GM19238 (cell line): ENCODE data around the gene DRC1.
"Not testable (repeated sequence)": the region's sequence is repeated elsewhere in the genome, so short reads cannot be mapped to it uniquely, and the experiment has no call there.

ENCODE experiments used
- DNase-seq: peaks from one replicate; pipeline ENCODE4 v3.0.0; 2011; ENCODE audit warnings: low spot score; ENCODE audit not compliant: insufficient read length

Gene DRC1

DNA sequence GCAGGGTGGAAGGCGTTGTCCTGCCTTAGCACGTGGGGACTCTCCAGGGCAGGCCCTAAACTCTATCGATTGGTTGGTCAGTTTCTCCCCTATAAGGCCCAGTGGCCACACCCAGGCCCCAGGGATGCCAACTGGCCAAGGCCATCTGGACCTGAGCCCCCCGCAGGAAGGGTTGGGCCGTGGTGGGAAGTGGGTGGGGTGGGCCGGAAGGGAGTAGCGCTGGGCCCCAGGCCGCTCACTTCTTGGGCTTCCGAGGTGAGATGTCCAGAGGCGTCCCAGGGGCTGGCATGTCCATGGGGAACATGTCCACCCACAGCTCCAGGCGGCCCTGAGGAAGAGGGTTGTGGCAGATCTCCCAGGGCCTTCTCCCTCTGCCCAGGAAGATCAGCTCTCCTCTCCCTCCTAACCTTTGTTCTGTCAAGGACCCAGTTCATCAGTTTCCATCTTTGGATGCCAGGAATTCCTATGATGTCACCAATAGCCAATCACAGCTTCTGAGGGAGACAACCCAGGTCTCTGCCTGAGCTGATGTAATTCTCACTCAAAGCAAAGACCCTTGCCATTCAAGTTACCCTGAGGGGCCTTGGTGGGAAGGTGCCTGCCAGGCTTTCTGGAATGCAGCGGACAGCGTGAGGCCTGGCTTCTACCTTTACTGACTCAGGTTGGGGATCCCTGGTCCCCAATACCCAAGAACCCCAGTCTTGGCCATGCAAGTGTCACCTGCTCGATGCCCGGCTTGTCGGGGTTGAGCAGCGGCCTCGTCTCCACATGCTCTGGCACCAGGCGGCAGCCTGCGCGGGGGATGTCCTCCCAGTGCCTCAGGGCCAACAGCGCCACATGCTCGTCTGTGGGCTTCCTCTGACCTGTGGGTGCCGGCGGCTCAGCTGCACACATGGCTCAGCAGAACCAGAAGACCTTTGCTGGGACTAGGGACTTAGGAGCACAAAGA lies 61.8 kb downstream of the DRC1 start:
- no peak for DNase-seq

DNA sequence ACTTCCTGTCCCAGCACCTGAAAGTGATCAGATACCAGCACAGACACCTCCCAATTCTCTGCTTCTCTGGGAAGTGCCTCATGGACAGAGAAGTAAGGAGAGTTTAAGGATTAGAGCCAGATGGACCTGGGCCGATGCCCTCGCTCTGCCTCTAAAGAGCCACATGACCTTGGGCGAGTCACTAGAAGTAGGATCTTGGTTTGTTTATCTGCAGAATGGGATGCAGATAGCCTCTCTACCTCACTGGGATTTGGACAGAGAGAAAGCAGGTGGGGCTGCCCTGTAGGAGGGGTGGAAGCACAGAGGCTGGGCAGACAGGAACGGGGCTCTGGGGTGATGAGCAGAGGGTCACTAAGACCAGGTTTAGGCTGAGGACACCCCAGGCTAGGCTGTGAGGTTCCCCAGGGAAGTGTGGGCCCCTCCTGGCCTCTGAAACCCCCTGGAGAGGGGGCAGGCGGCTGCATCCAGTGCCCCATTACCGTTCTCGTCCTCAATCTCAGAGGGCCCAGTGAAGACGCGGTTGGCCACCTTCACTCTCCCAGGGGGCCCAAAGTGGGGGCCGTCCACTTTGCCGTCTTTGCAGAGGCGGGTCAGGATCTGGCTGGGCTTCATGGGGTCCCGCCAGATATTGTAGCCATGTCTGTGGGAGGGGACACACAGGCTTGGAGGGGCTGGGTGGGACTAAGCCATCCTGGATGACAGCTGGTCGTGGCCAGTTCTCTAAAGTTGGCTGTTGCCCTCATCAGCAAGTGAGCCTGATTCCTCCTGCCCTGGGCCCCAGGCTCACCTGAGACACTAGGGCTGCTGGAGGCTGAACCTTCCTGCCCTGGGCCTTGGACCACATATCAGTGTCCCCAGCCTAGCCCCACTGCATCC lies 62.9 kb downstream of the DRC1 start:
- no peak for DNase-seq

DNA sequence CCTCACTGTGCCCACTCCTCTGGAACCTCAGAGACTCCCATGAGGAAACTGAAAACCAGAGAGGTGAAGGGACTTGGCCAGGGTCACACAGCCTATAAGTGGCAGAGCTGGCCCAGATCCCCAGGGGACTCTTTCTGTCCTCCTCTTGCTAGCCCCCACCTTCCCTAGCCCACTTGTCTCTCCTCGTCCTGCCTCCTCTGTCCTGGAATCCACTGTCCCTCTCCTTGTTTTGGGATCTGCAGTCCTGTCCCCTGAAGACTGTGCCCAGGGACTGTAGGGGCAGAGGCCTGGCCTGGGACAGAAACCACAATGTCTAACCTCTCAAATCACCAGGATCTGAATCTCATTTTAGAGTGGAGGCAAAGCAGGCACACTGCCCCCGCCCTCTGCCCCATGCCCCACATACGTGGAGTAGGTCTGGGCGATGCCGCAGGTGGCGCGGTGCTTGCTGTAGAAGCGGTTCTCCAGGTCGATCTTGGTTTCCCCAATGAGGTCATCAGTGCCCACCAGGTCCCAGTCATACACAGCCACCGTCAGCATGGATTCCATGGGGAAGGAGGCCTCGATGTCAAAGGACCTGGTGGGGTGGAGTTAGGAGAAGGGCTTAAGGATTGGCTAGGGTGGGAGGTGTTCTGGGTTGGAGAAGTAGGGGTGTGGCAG lies 63.7 kb downstream of the DRC1 start:
- no peak for DNase-seq

DNA sequence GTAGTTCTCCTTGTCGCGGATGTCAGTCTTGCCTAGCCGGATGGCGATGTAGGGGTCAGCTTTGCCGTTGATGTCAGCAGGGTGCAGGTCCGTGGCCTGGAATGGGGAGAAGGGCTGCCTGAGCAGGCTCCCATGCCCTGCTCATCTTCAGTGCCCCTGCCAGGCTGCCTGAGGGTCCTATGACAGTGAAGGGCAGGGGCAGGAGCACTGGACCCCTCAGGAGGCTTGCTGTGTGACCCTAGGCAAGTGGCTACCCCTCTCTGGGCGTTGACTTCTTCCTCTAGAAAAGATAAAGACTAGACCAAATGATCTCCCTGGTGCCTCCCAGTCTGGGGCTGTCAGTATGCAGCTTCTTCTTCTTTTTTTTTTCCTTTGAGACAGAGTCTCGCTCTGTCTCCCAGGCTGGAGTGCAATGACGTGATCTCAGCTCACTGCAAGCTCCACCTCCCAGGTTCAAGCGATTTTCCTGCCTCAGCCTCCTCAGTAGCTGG lies 64.3 kb downstream of the DRC1 start:
- DNase-seq = no peak

DNA sequence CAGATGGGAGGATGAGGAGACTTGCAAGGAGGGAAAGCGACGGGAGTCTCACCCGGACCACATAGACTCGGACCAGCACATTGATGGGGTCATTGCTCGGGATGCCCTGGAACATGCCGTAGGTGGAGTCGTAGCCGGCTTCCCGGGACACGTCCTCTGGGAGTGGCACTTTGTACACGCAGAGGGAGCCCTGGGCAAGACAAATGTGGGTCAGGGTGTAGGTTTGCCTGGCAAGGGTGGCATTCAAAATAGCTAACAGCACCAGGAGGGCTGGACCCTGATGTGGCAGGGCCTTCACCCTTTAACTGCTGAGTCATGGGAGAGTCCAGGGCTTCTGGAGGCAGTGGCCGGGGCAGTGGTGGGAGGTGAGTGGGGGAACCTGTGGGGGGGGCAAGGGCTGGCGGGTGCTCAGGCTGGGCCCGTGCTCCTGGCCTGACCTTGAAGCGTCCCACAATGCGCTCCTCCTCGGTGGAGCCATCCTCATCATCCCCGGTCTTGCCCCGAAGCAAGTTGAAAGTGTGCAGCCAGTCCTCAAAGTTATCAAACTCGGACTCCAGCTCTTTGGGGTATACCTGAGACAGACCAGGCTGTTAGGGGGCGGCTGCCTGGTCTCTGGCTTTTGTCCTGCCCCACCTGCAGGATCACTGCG lies 65.1 kb downstream of the DRC1 start:
- DNase-seq = no peak

DNA sequence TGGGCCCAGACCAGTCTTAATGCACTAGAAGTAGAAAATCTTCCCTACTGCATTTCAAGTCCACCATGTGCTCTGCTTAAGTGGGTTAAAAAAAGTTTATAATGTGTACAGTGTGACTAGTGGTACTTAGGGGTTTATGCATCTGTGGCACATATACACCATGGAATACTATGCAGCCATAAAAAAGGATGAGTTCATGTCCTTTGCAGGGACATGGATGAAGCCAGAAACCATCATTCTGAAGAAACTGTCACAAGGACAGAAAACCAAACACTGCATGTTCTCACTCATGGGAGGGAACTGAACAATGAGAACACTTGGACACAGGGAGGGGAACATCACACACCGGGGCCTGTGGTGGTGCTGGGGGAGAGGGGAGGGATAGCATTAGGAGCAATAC lies 66.8 kb downstream of the DRC1 start:
- DNase-seq = not testable (repeated sequence)

DNA sequence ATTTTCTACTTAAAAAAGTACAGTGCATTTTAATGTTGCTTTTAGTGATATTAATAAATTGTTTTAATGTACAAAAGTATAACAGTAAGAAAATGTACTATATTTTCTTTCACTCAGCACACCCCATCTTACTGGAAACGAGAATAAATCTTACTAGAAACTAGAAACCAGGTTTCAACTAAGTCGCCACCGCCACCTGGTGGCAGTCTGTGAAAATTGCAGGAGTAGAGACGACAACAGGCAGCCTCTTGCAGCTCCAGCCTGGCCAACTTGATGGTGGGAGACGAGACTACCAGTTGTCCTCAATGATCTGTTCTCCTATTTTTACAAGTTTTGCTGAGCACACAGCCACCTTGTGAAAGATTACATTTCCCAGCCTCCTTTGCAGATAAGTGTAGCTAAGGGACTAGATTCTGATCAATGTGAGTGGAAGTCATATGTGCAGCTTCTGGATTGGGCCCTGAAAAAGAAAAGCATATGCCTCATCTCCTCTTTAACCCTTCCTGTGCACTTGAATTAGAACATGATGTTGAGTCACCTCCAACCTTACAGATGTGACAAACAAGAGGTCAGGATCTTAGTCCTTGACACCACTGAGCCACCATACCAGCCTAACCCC lies 67.5 kb downstream of the DRC1 start:
- peak; percentile 66 for DNase-seq

DNA sequence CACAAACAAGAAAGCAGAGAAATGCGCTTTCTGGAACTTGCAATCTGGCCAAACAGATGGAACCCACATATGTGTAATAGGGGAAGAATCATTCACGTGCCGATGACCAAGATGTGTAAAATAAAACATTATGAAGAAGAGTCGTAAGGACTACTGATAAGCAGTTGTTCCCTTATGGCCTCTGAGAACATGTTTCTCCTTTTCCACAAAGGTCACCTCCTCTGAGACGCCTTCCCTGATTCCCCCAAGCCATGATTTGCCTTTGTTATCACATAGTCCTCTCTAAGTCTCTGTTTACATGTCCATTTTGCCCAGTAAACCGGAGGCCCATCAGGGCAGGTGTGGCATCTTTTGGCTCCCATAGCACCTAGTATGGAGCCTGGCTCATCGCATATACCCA lies 68.2 kb downstream of the DRC1 start:
- DNase-seq = no peak

DNA sequence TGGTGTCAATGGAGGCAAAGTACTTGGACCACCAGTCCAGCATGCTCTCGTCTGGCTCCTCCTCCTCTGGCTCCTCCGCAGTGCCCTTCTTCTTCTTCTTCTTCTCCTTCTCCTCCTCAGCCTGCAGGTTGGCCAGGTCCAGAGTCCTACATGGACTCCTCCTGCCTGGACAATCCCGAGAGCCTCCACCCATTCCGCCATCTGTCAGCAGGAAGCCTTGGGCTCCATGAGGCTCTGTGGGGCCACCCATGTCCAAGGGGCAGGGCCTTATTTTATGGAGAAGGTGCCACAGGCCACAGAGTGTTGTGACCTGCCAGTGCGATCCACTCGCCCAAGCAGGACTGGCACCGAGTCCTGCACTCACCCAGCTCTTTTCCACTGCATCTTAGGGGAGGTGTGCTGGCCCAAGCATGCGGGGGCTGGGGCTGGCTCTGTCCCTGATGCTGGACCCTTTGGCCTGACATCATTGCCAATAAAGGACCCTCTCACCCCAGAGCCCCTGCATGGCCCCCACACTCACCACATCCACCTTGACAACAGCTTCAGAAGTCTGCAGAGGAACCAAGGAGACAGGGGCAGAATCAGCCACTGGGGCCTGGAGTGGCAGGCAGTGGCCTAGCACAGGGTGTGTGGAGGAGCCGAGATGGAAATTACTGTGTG lies 69.0 kb downstream of the DRC1 start:
- DNase-seq = no peak

DNA sequence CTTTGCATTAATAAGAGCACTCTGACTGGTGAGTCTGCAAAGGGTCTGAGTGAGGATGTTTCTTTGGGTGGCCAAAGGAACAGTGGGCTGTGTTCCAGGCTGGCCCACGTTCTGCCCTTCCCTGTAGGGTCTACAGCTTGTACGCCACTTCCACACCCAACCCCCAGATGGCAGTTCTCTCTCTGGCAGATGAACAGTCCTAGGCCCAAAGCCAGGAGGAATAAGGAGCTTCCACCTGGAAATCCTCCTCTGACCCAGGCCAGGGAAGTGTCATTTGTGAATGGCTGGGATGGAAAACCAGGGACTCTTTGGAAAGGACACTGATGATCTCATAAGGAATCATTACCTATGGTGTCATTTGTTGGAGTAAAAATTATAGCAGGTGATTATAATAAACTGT lies 69.6 kb downstream of the DRC1 start:
- no peak for DNase-seq

DNA sequence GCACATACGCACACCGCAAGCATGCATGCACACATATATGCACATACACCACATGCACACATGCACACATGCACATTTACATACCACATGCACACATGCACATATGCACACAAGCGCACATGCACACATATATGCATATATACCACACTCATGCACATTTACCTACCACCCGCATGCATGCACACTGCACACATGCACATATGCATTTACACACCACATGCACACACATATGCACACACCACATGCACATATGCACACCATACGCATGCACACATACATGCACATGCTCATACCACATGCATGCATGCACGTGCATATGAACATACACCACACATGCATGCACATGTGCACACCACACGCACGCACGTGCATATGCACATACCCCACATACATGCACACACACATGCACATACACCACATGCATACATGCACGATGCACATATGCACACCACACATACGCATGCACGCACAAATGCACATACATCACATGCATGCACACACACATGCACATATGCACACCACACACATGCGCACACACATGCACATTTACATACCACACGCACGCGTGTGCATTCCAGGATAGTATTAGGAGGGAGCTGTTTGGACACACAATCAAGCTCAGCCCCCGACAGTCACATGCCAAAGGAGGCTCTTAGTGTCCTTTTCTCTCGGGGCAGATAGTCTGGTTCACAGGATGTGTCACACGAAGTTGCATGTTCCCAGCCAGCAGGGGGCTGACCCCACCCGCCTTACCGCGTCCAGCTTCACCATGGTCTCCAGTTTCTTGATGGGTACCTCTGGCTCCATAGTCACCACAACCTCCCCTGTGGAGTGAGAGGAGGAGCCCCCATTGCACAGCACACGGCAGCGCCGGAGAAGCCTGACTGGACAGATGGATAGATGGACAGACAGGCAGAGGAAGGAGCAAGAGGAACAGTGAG lies 70.3 kb downstream of the DRC1 start:
- DNase-seq = no peak

DNA sequence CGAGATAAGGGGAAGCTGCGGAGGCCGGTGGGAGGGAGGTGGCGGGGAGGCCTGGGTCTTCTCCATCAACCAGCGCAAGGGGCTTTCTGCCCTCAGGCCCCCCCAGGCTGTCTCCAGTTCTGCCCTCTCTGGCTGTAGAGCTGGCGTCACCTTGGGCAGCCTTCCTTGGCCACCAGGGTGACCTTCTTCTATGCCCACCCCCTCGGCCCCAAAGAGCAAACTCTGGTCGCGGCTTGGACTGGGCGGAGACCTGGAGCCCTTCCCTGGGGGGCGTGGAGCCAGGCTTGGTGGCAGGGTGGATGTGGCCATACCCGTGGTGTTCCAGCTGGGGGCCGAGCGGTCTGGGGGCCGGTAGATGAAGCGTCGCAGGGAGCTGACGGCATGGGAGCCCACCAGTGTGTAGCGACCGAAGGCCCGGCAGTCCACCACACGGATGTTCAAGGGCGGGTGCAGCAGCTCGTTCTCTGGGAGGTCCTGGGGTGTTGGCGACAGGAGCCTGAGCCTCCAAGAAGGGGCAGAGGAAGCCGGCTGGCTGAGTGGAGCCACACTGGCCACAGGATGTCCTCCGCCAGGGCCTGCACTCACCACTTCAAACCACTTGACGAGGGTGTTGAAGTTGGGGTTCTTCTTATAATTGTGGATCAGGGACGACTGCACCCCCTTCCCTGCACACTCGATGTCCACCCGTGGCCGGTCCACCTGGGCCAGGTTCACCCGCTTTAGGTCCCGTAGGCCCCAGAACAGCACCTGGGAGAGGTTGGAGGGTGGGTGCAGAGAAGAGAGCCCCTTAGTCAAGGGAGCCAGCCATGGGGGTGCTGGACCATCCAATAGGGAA lies 71.3 kb downstream of the DRC1 start:
- no peak for DNase-seq

DNA sequence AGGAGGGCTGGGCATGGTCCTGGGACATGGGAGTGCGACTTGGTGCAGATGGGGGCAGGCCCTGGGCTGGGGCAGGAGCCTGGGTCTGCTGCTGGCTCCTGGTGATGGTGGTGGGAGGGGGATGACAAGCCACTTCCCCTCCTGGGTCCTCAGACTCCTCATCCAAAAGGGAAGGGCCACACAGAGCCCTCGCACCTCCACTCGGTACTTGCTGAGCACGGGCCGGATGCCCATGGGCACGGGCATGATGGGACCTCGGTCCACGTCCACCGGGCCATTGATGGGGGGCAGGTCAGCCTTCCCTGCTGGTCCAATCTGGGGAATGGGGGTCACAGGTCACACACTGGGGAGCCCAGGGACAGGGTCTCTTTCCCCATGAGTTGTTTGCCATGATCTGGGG lies 72.1 kb downstream of the DRC1 start:
- DNase-seq = no peak

DNA sequence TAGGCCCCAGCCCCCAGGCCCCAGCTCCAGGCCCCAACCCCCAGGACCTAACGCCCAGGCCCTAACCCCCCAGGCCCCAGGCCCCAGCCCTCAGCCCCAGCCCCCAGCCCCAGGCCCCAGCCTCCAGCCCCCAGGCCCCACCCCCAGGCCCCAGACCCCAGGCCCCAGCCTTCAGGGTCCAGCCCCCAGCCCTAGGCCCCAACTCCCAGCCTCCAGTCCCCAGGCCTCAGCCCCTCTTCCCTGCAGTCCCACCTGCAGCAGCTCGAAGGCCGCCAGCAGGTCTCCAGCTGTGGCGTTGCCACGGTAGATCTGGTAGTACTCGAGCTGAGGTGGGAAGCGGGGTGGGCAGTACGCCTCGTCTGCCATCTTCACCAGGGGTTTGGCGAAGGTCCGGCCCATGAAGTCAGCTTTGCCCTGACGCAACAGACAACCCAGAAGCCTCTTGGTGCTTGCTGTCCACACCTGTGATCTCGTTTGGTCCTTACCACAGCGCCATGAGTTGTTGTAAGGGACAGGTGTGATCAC lies 72.6 kb downstream of the DRC1 start:
- no peak for DNase-seq

DNA sequence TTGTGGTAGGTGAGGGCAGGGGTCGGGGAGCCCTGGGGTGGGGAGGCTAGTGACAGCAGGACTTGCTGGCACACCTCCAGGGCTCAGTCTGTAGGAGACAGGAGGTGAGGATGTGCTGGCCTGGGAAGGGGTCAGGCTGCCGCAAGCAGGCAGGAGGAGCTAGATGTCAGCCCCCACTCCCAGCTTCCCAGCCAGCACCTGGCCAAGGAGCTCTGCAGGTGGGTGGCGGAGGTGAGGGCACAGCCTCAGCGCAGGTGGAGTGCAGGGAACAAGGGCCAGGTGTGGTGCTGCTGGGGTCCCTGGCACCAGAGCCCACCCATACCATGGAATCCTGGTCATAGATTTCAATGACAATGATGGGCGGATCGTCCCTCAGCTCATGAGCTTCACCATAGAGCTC lies 73.3 kb downstream of the DRC1 start:
- DNase-seq = no peak

DNA sequence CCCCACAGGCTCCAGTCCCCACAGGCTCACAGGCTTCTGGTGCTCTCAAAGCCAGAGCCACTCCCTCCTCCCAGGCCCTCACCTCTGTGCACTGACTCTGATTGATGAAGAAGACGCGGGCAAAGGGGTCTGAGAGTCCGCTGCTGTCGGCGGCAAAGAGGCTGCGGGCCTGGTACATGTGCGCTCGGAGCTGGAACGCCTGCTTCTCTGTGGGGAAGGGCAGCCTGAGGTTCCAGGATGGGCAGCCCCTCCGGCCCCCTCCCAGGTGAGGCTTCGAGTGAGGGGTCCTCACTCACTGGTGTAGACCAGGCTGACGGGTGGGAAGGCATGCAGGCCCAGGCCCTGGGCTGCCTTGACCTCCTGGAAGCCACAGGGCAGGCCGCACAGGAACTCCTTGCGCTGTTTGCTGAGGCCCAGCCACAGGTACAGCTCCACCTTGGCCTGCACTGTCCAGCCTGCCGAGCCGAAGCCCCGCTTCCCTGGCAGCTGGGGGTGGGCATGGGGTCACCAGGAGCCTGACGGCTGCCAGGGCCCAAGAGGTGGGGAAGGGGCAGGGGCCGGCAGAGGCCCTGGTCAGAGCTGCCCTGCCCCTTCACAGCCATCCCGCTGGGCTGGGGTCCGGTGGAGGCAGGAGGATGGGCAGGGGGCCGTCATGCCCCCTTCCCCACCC lies 74.2 kb downstream of the DRC1 start:
- DNase-seq = no peak

DNA sequence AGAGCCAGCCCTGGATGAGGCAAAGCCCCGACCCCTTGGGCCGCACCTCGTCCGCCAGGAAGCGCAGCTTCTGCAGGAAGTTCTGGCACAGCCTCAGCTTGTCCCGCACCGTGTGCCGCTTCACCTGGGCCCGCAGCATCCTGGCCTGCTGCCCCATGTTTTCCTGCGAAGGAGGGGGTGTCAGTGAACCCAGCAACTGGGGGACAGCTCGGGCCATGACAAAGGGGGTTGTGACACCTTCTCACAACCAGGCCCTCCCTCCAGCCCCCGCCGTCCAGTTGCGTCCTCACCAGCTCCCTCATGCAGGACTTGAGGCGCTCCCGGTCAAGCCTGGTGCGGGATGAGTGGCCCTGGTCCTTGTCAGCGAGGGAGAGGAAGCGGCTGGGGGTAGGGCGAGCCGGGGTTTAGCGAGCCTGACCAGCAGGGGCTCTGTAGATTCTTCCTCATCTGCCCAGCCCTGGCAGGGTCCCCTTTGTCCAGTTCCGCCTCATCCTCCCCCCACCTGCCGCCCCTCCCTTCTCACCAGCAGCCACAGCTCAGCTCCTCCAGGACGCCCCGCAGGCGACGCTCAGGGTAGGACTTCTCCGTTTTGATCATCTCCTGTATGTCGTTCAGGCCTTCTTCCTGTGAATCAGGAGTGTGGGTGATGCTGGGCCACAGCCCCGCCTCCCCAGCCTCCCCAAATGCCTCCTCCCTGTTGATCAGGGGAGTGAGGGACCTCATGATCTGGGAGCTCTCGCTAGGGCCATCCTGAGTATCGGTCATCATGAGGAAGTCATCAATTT lies 75.6 kb downstream of the DRC1 start:
- no peak for DNase-seq
